Measurements from ENCODE around the gene DEDD2. TPM values are rescaled to one million over a fixed set of nuclear protein-coding genes. Genes with fewer than 3 reads are reported as not detected.

DEDD2 gene
- total RNA-seq, 4 donors from 2014 or later: 33.9 to 56.2 (median 40.3) TPM

GRCh38 chr19:42193706-42194105 is 23.8 kb downstream of the DEDD2 start:
- H3K9me3 ChIP-seq: peaks cover 0 to 6% (median 0%) of the 10 kb centered on the region in 4 donors
- TF ChIP-seq EP300 (IDR thresholded peaks at IDR 0.05) (no peak), CTCF (IDR thresholded peaks at IDR 0.05) (no peak), POLR2A (IDR thresholded peaks at IDR 0.05) (no peak)
- H3K27ac ChIP-seq: no peak overlapping the region
- H3K4me1 ChIP-seq: peaks cover 0 to 7% (median 0%) of the 10 kb centered on the region in 4 donors
- H3K36me3 ChIP-seq: peaks cover 0 to 25% (median 2%) of the 10 kb centered on the region in 3 donors
- no peak overlapping the region for H3K4me3 ChIP-seq
- no peak for DNase-seq (ENCODE audit: low spot score in 2 of 2)
- WGBS, 2 donors: 59 to 66% methylated on average over 3 of the region's 3 CpGs
- no peaks in the 10 kb centered on the region for H3K27me3 ChIP-seq

DNA sequence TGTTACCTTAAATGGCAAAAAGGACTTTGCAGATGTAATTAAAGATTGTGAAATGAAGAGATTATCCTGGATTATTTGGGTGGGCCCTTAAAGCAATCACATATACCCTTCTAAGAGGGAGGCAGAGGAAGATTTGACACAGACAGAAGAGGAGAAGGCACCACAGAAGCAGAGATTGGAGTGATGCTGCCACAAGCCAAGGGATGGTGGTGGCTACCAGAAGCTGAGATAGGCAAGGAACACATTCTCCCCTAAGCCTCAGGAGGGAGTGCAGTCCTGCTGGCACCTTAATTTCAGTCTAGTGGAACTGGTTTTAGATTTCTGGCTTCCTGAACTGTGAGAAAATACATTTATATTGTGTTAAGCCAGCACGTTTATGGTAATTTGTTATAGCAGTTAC is 24.2 kb downstream of the DEDD2 start:
- no peak for TF ChIP-seq CTCF (IDR thresholded peaks at IDR 0.05)
- no peak for TF ChIP-seq POLR2A (IDR thresholded peaks at IDR 0.05)
- no peak for TF ChIP-seq EP300 (IDR thresholded peaks at IDR 0.05)
- Histone ChIP-seq H3K27me3 (no peaks in the 10 kb centered on the region), H3K9me3 (peaks cover 0 to 6% (median 0%) of the 10 kb centered on the region in 4 donors), H3K27ac (no peak overlapping the region), H3K36me3 (peaks cover 0 to 21% (median 0%) of the 10 kb centered on the region in 3 donors), H3K4me1 (peaks cover 0 to 7% (median 0%) of the 10 kb centered on the region in 4 donors), H3K4me3 (no peak overlapping the region)
- DNase-seq (ENCODE audit: low spot score in 2 of 2): no peak
- 78 to 89% methylated on average over 1 of the region's 1 CpG for WGBS, 2 donors

GRCh38 chr19:42191855-42192254 is 25.6 kb downstream of the DEDD2 start:
- H3K4me1 ChIP-seq: no peaks in the 10 kb centered on the region
- H3K4me3 ChIP-seq: no peak overlapping the region
- no peak for TF ChIP-seq POLR2A (IDR thresholded peaks at IDR 0.05)
- no peak for TF ChIP-seq CTCF (IDR thresholded peaks at IDR 0.05)
- no peak for TF ChIP-seq EP300 (IDR thresholded peaks at IDR 0.05)
- H3K9me3 ChIP-seq: peaks cover 0 to 6% (median 0%) of the 10 kb centered on the region in 4 donors
- DNase-seq (ENCODE audit: low spot score in 2 of 2): no peak
- WGBS, 2 donors: 69 to 81% methylated on average over 3 of the region's 3 CpGs
- no peak overlapping the region for H3K27ac ChIP-seq
- H3K27me3 ChIP-seq: no peaks in the 10 kb centered on the region
- peaks cover 0 to 6% (median 0%) of the 10 kb centered on the region in 3 donors for H3K36me3 ChIP-seq

DNA sequence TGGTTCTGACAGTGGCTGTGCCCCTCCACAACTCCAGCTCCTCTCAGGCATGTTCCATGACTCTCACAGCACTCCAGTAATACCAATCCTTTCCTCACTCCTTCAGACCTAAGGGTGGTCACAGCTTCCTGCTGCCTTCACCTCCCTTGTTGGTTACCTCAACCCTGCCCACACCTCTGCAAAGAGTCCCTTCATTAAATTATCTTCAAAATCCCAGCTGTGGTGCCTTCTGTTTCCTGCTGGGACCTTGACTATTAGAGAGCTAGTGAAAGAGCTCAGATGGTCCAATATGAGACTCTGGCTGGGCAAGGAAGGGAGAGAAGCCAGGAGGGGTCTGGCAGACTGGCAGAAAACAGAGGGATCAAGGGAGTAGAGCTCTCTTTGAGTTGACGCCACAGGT is 26.1 kb downstream of the DEDD2 start:
- Histone ChIP-seq H3K36me3 (peaks cover 0 to 1% (median 0%) of the 10 kb centered on the region in 3 donors), H3K27me3 (no peaks in the 10 kb centered on the region), H3K4me3 (no peak overlapping the region), H3K9me3 (peaks cover 0 to 6% (median 0%) of the 10 kb centered on the region in 4 donors), H3K4me1 (no peaks in the 10 kb centered on the region), H3K27ac (peak overlapping the region in 1 of 4 donors; percentile 40)
- no peak for DNase-seq (ENCODE audit: low spot score in 2 of 2)
- TF ChIP-seq POLR2A (IDR thresholded peaks at IDR 0.05): no peak
- TF ChIP-seq CTCF (IDR thresholded peaks at IDR 0.05): no peak
- TF ChIP-seq EP300 (IDR thresholded peaks at IDR 0.05): no peak
- 58 to 80% methylated on average over 1 of the region's 1 CpG for WGBS, 2 donors

- 62 to 70% methylated on average over 3 of the region's 3 CpGs for WGBS, 2 donors
- H3K4me1 ChIP-seq: peaks cover 0 to 7% (median 3%) of the 10 kb centered on the region in 4 donors
- TF ChIP-seq EP300 (IDR thresholded peaks at IDR 0.05): no peak
- DNase-seq (ENCODE audit: low spot score in 2 of 2): no peak
- no peak overlapping the region for H3K4me3 ChIP-seq
- no peak overlapping the region for H3K27ac ChIP-seq
- no peaks in the 10 kb centered on the region for H3K27me3 ChIP-seq
- peaks cover 0 to 6% (median 0%) of the 10 kb centered on the region in 4 donors for H3K9me3 ChIP-seq
- H3K36me3 ChIP-seq: no peaks in the 10 kb centered on the region
These were observed 28.3 kb downstream of the DEDD2 start for GRCh38 chr19:42189133-42189532.

- DNase-seq (ENCODE audit: low spot score in 2 of 2): no peak
- Histone ChIP-seq H3K27me3 (no peaks in the 10 kb centered on the region), H3K27ac (no peak overlapping the region), H3K4me3 (no peak overlapping the region), H3K4me1 (peaks cover 0 to 7% (median 3%) of the 10 kb centered on the region in 4 donors), H3K9me3 (peaks cover 0 to 6% (median 0%) of the 10 kb centered on the region in 4 donors), H3K36me3 (no peaks in the 10 kb centered on the region)
- 83 to 84% methylated on average over 1 of the region's 1 CpG for WGBS, 2 donors
- no peak for TF ChIP-seq EP300 (IDR thresholded peaks at IDR 0.05)
- no peak for TF ChIP-seq POLR2A (IDR thresholded peaks at IDR 0.05)
- no peak for TF ChIP-seq CTCF (IDR thresholded peaks at IDR 0.05)
These were observed 28.8 kb downstream of the DEDD2 start for GRCh38 chr19:42188665-42189064.
